Skeletal muscle cell (primary cell): Measurements from ENCODE around the gene CROCC2.

Experiments
- DNase-seq: peaks from one replicate; pipeline ENCODE4 v3.0.0-alpha.2; 2010; ENCODE audit warnings: low read depth
- H3K4me3 ChIP-seq: 2 replicates; pipeline ENCODE4 v1.5.1; 2011; ENCODE audit warnings: low read depth, mild to moderate bottlenecking, control low read depth, low read length, moderate library complexity

The CROCC2 gene

GRCh38 chr2:241040081-241040803 is 134.1 kb downstream of the CROCC2 start:
- no peak overlapping the region for H3K4me3 ChIP-seq

GRCh38 chr2:241041589-241042158 is 135.5 kb downstream of the CROCC2 start:
- no peak for DNase-seq
- no peak overlapping the region for H3K4me3 ChIP-seq

More at GRCh38 chr2:241040081-241040803, 134.1 kb downstream of the CROCC2 start:
- no peak for DNase-seq
